IMR-90 (cell line): ENCODE results near the gene CAMTA1. TPM values are rescaled to one million over a fixed set of nuclear protein-coding genes. Genes with fewer than 3 reads are reported as not detected.

Experiments used
- ATAC-seq: fragments of 200-7000 bp; cut with Tn5 transposase; 2 replicates; pipeline ENCODE4 v1.9.1; 2020; ENCODE audit warnings: low read depth, mild to moderate bottlenecking, moderate library complexity
- BruUV-seq: library from RNA; stranded (reverse); fragments of 400-500 nt; replicated peaks from 2 replicates; lab custom pipeline; 2021; lab: Mats Ljungman, UMichigan
- CTCF ChIA-PET: fragments of 300-600 bp; formaldehyde crosslinking; extraction: SDS; loops from one replicate; lab custom pipeline; 2021; ENCODE audit warnings: antibody characterized with exemption; lab: Yijun Ruan, JAX
- POLR2A ChIA-PET: fragments of 300-600 bp; sonication (Branson Sonifier 250); formaldehyde crosslinking; loops from one replicate; lab custom pipeline; 2022; ENCODE audit warnings: antibody characterized with exemption; ENCODE audit not compliant: unreplicated experiment; lab: Charles Lee
- DNase-seq: peaks from one replicate; pipeline ENCODE4 v3.0.0; 2013
- H2AFZ ChIP-seq: replicated peaks from 2 replicates; pipeline ENCODE3; 2013; ENCODE audit warnings: low read length, mild to moderate bottlenecking; ENCODE audit not compliant: poor library complexity
- H2AK5ac ChIP-seq: 2 replicates; pipeline ENCODE4 v1.6.1; 2013; ENCODE audit warnings: low read depth, low read length, inconsistent platforms
- H2AK9ac ChIP-seq: replicated peaks from 2 replicates; pipeline ENCODE3; 2013; ENCODE audit warnings: mild to moderate bottlenecking, low read depth, low read length, moderate library complexity; ENCODE audit not compliant: poor library complexity
- H2BK120ac ChIP-seq: 2 replicates; pipeline ENCODE4 v1.6.1; 2013; ENCODE audit warnings: low read depth, low read length, inconsistent platforms
- H2BK15ac ChIP-seq: 3 replicates; pipeline ENCODE4 v1.6.1; 2013; ENCODE audit warnings: low read depth, low read length, inconsistent platforms
- H2BK20ac ChIP-seq: 2 replicates; pipeline ENCODE4 v1.6.1; 2013; ENCODE audit warnings: low read depth, mild to moderate bottlenecking, inconsistent platforms, low read length, moderate library complexity
- H2BK5ac ChIP-seq: 2 replicates; pipeline ENCODE4 v1.6.1; 2013; ENCODE audit warnings: mild to moderate bottlenecking, low read depth, low read length, inconsistent platforms; ENCODE audit not compliant: poor library complexity, severe bottlenecking
- H3K14ac ChIP-seq: replicated peaks from 2 replicates; pipeline ENCODE4 v1.6.1; 2013; ENCODE audit warnings: low read depth, low read length, inconsistent platforms
- H3K18ac ChIP-seq: 2 replicates; pipeline ENCODE4 v1.6.1; 2013; ENCODE audit warnings: low read depth, low read length, control low read depth
- H3K23ac ChIP-seq: 2 replicates; pipeline ENCODE4 v1.6.1; 2013; ENCODE audit warnings: low read depth, low read length, inconsistent platforms
- H3K27ac ChIP-seq: 2 replicates; pipeline ENCODE4 v1.5.1; 2013; ENCODE audit warnings: mild to moderate bottlenecking, control low read depth, low read length; ENCODE audit not compliant: insufficient read depth
- H3K27me3 ChIP-seq: 2 replicates; pipeline ENCODE4 v1.6.1; 2013; ENCODE audit warnings: low read length; ENCODE audit not compliant: control insufficient read depth, insufficient read depth
- H3K36me3 ChIP-seq: 2 replicates; pipeline ENCODE4 v1.6.1; 2013; ENCODE audit warnings: low read length, mixed read lengths; ENCODE audit not compliant: control insufficient read depth, insufficient read depth
- H3K4ac ChIP-seq: 2 replicates; pipeline ENCODE4 v1.6.1; 2013; ENCODE audit warnings: low read depth, low read length, inconsistent platforms
- H3K4me1 ChIP-seq: 2 replicates; pipeline ENCODE4 v1.6.1; 2013; ENCODE audit warnings: low read length, mixed read lengths; ENCODE audit not compliant: control insufficient read depth, insufficient read depth
- H3K4me2 ChIP-seq: 2 replicates; pipeline ENCODE4 v1.6.1; 2013; ENCODE audit warnings: low read depth, mild to moderate bottlenecking, control low read depth, low read length, moderate library complexity
- H3K4me3 ChIP-seq: 2 replicates; pipeline ENCODE4 v1.5.1; 2013; ENCODE audit warnings: low read depth, mild to moderate bottlenecking, control low read depth, low read length, moderate library complexity; ENCODE audit not compliant: insufficient read depth
- H3K56ac ChIP-seq: 2 replicates; pipeline ENCODE4 v1.6.1; 2013; ENCODE audit warnings: low read length, inconsistent platforms; ENCODE audit not compliant: insufficient read depth; ENCODE audit errors: extremely low read depth
- H3K79me1 ChIP-seq, 2 experiments: 2 replicates each; pipeline ENCODE4 v1.6.1; 2013; ENCODE audit warnings: low read length in 2 of 2, inconsistent platforms in 1 of 2, low read depth in 1 of 2
- H3K9ac ChIP-seq: 2 replicates; pipeline ENCODE4 v1.6.1; 2013; ENCODE audit warnings: low read depth, low read length, control low read depth
- H3K9me1 ChIP-seq: 2 replicates; pipeline ENCODE4 v1.6.1; 2013; ENCODE audit warnings: low read length, inconsistent platforms; ENCODE audit not compliant: insufficient read depth
- H3K9me3 ChIP-seq: 2 replicates; pipeline ENCODE4 v1.6.1; 2013; ENCODE audit warnings: low read length; ENCODE audit not compliant: control insufficient read depth, insufficient read depth
- H4K20me1 ChIP-seq: 2 replicates; pipeline ENCODE4 v1.6.1; 2013; ENCODE audit warnings: low read length, inconsistent platforms; ENCODE audit not compliant: insufficient read depth
- H4K5ac ChIP-seq: 2 replicates; pipeline ENCODE4 v1.6.1; 2013; ENCODE audit warnings: mild to moderate bottlenecking, low read depth, low read length, control low read depth
- H4K8ac ChIP-seq, 2 experiments: 2 replicates each; pipeline ENCODE4 v1.6.1; 2013; ENCODE audit warnings: low read depth in 2 of 2, low read length in 2 of 2, control low read depth in 1 of 2, inconsistent platforms in 1 of 2
- H4K91ac ChIP-seq: 2 replicates; pipeline ENCODE4 v1.6.1; 2013; ENCODE audit warnings: low read depth, low read length, inconsistent platforms; ENCODE audit not compliant: insufficient read depth
- BHLHE40 ChIP-seq: fragments of 150-350 bp; IDR thresholded peaks from 2 replicates; pipeline ENCODE4 v1.6.1; 2016; ENCODE audit warnings: mild to moderate bottlenecking, low read depth, low read length
- CEBPB ChIP-seq: IDR thresholded peaks from 2 replicates; pipeline ENCODE4 v1.6.1; 2012; ENCODE audit warnings: low read depth, low read length, improper control_type of control experiment
- FOS ChIP-seq: fragments of 150-350 bp; IDR thresholded peaks from 2 replicates; pipeline ENCODE4 v1.6.1; 2016; ENCODE audit warnings: low read depth, low read length
- MAFK ChIP-seq: IDR thresholded peaks from 2 replicates; pipeline ENCODE4 v1.6.1; 2012; ENCODE audit warnings: low read depth, low read length, improper control_type of control experiment
- POLR2A ChIP-seq: IDR thresholded peaks from 2 replicates; pipeline ENCODE4 v1.6.1; 2012; ENCODE audit warnings: mild to moderate bottlenecking, low read depth, low read length
- RCOR1 ChIP-seq: IDR thresholded peaks from 2 replicates; pipeline ENCODE4 v1.6.1; 2012; ENCODE audit warnings: mild to moderate bottlenecking, low read length, improper control_type of control experiment; ENCODE audit not compliant: insufficient replicate concordance
- RFX5 ChIP-seq: IDR thresholded peaks from 2 replicates; pipeline ENCODE4 v1.8.0; 2012; ENCODE audit warnings: low read depth, mild to moderate bottlenecking, low read length, moderate library complexity
- SMC3 ChIP-seq: fragments of 150-350 bp; IDR thresholded peaks from 2 replicates; pipeline ENCODE4 v1.6.1; 2016; ENCODE audit warnings: low read depth, mild to moderate bottlenecking, antibody characterized with exemption, low read length, moderate library complexity
- WGBS, 2 experiments: methylation state at CpG; one replicate each; pipeline versions ENCODE4 v1.1.5 to v1.1.7; 2013; ENCODE audit warnings: missing lambda C conversion rate in 2 of 2; ENCODE audit not compliant: insufficient read length in 1 of 2; ENCODE audit errors: extremely low coverage in 2 of 2; 5-methylcytosine and 5-hydroxymethylcytosine counted together
- dilution Hi-C: fragments of 300-500 bp; cut with HindIII; formaldehyde crosslinking; loops from one replicate; pipeline ENCODE4 v1.14.3; 2018; ENCODE audit warnings: low sequenced_read_pairs; ENCODE audit not compliant: unreplicated experiment
- in situ Hi-C: fragments of 300-500 bp; cut with MboI; formaldehyde crosslinking; loops from 3 replicates; pipeline ENCODE4 v1.14.3; 2019; ENCODE audit warnings: low sequenced_read_pairs, inconsistent platforms, mixed read lengths
- intact Hi-C: fragments of 100-400 bp; cut with micrococcal nuclease; formaldehyde crosslinking; loops from 2 replicates; pipeline ENCODE4 v1.10.0; 2022
- polyA plus RNA-seq, 3 experiments: library from polyadenylated mRNA; depleted of rRNA; stranded (reverse); fragments of >200 nt; gene quantifications; 2 replicates each; pipeline ENCODE4 v1.2.3, GENCODE V29; 2012; ENCODE audit warnings: low replicate concordance in 1 of 3
- total RNA-seq: library from RNA; depleted of rRNA; stranded (reverse); fragments of >200 nt; gene quantifications from 2 replicates; pipeline ENCODE4 v1.2.3, GENCODE V29; 2012

The CAMTA1 gene
- total and polyA plus RNA-seq, 2 of the 4 experiments (the other 2 are of a cell fraction): 35.5 to 74.3 TPM

DNA sequence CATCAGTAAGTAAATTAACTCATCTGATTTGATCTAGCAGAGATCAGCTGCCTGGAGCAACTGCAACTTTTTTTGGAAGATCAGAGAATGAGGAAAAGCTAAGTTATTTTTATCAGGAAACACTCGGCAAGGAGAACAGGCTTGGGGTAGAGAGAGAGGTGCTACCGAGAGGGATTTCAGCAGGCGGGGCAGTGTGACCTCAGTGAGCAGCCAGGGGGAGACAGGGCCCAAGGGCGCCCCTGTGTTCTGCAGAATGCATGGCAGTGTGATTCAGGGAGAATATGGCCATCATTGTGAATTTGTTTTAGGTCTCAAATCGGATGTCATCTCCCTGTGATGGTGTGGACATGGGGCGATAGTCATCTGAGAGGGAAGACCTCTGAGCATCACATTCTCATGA, 501.8 kb downstream of the CAMTA1 start:
- peaks cover 28% of the 10 kb centered on the region for H3K9me1 ChIP-seq
- ATAC-seq (no peak), DNase-seq (no peak)
- H3K4me3 ChIP-seq: no peak overlapping the region
- no peak overlapping the region for H3K9ac ChIP-seq
- peaks cover 27% of the 10 kb centered on the region for H3K4me1 ChIP-seq
- dilution Hi-C loops (no loop called here), in situ Hi-C loops (no loop called here), intact Hi-C loops (no loop called here)
- no peak overlapping the region for H3K18ac ChIP-seq
- no peak overlapping the region for H2BK5ac ChIP-seq
- no peaks in the 10 kb centered on the region for H3K79me1 ChIP-seq
- H2BK20ac ChIP-seq: no peak overlapping the region
- no peaks in the 10 kb centered on the region for H4K20me1 ChIP-seq
- no peak overlapping the region for H2AK5ac ChIP-seq
- no peak overlapping the region for H2BK15ac ChIP-seq
- POLR2A ChIA-PET: no interaction called here
- H3K36me3 ChIP-seq: no peaks in the 10 kb centered on the region
- peak overlapping the region; percentile 14 for H2AFZ ChIP-seq
- BruUV-seq: no TSS peak
- H4K91ac ChIP-seq: no peak overlapping the region
- no peak overlapping the region for H3K27ac ChIP-seq
- 0 out of 2 replicates have a peak, but pooled peaks cover 3% of the 10 kb centered on the region for H3K9me3 ChIP-seq
- CTCF ChIA-PET: no interaction called here
- H3K23ac ChIP-seq: no peak overlapping the region
- H3K14ac ChIP-seq: no peak overlapping the region
- no peak overlapping the region for H3K56ac ChIP-seq
- WGBS, 2 experiments: 50% methylated on average over 1 of the region's 6 CpGs; no CpG with 5 or more reads in 1 of the 2 experiments
- H4K5ac ChIP-seq: no peak overlapping the region
- H3K27me3 ChIP-seq: no peaks in the 10 kb centered on the region
- H2AK9ac ChIP-seq: no peak overlapping the region
- no peak overlapping the region for H2BK120ac ChIP-seq
- H3K4ac ChIP-seq: no peak overlapping the region
- no peak for TF ChIP-seq RCOR1
- no peak for TF ChIP-seq CEBPB
- TF ChIP-seq SMC3: no peak
- TF ChIP-seq FOS: no peak
- no peak for TF ChIP-seq MAFK
- TF ChIP-seq BHLHE40: no peak
- TF ChIP-seq POLR2A: no peak
- no peak for TF ChIP-seq RFX5
- no peak overlapping the region for H4K8ac ChIP-seq
- no peak overlapping the region for H3K4me2 ChIP-seq
